Skin of body (tissue), 2 donors: ENCODE data around the gene CNGA4. TPM values are rescaled to one million over a fixed set of nuclear protein-coding genes. Genes with fewer than 3 reads are reported as not detected.
"Not testable (repeated sequence)": the region's sequence is repeated elsewhere in the genome, so short reads cannot be mapped to it uniquely, and the experiment has no call there.

ENCODE experiments used
- DNase-seq: peaks from one replicate; lab custom pipeline; 2025; lab: John Stamatoyannopoulos, UW
- total RNA-seq: library from RNA; depleted of rRNA; stranded (reverse); fragments of >200 nt; gene quantifications from one replicate; pipeline ENCODE4 v1.2.3, GENCODE V29; 2014

Gene CNGA4
- total RNA-seq, 1 donor from 2014 or later: 0.49 TPM

- no peak for DNase-seq
Measured at GRCh38 chr11:6225024-6225423, 13.9 kb upstream of the CNGA4 start.

GRCh38 chr11:6225896-6226295 lies 13.0 kb upstream of the CNGA4 start:
- no peak for DNase-seq

GRCh38 chr11:6228520-6228919 lies 10.4 kb upstream of the CNGA4 start:
- DNase-seq: no peak

GRCh38 chr11:6229911-6230310 lies 9.0 kb upstream of the CNGA4 start:
- no peak for DNase-seq

- no peak for DNase-seq
Measured at GRCh38 chr11:6232899-6233298, 6.0 kb upstream of the CNGA4 start.

- DNase-seq: no peak
Measured at GRCh38 chr11:6233984-6234386, 4.9 kb upstream of the CNGA4 start.

- peak; percentile 99 for DNase-seq
Measured at GRCh38 chr11:6234387-6235107, 4.3 kb upstream of the CNGA4 start, which contains the start of gene FHIP1B. TSS of gene FHIP1B (minus strand) at chr11:6234636. CDS start at chr11:6224516, 10,120 bp downstream.

- DNase-seq: no peak
Measured at GRCh38 chr11:6237266-6237665, 1.6 kb upstream of the CNGA4 start.

GRCh38 chr11:6237761-6238302 lies 1.1 kb upstream of the CNGA4 start:
- DNase-seq: no peak

- no peak for DNase-seq
Measured at GRCh38 chr11:6240139-6240538, 1.2 kb downstream of the CNGA4 start.

- DNase-seq: no peak
Measured at GRCh38 chr11:6240781-6241180, 1.9 kb downstream of the CNGA4 start.

- DNase-seq: no peak
Measured at GRCh38 chr11:6241316-6241715, 2.4 kb downstream of the CNGA4 start.

GRCh38 chr11:6245536-6245935 lies 6.6 kb downstream of the CNGA4 start:
- no peak for DNase-seq

- no peak for DNase-seq
Measured at GRCh38 chr11:6248248-6248647, 9.4 kb downstream of the CNGA4 start.

GRCh38 chr11:6248897-6249296 lies 10.0 kb downstream of the CNGA4 start:
- not testable (repeated sequence) for DNase-seq

GRCh38 chr11:6249770-6250555 lies 11.1 kb downstream of the CNGA4 start:
- no peak for DNase-seq

GRCh38 chr11:6251120-6251733 lies 12.3 kb downstream of the CNGA4 start:
- peak; percentile 53 for DNase-seq

- DNase-seq: no peak
Measured at GRCh38 chr11:6251990-6252473, 13.1 kb downstream of the CNGA4 start.

GRCh38 chr11:6253197-6253596 lies 14.3 kb downstream of the CNGA4 start:
- DNase-seq: no peak

- no peak for DNase-seq
Measured at GRCh38 chr11:6258141-6258540, 19.3 kb downstream of the CNGA4 start.

GRCh38 chr11:6258571-6259081 lies 19.7 kb downstream of the CNGA4 start:
- no peak for DNase-seq
